DOHH2 (cell line): ENCODE measurements around the gene ENDOG.

Experiments used
- H3F3A ChIP-seq: fragments of 200-600 bp; sonication (generic), shearing (Covaris generic); 2 replicates; pipeline ENCODE4 v1.6.0; 2016; ENCODE audit warnings: antibody characterized with exemption, mild to moderate bottlenecking; ENCODE audit not compliant: control insufficient read depth, insufficient read depth
- H3K27ac ChIP-seq: fragments of 200-600 bp; sonication (generic); 2 replicates; pipeline ENCODE4 v1.5.1; 2014; ENCODE audit warnings: low read depth, mild to moderate bottlenecking, low read length, moderate library complexity
- H3K27me3 ChIP-seq: fragments of 200-600 bp; sonication (generic); 2 replicates; pipeline ENCODE4 v1.6.1; 2014; ENCODE audit warnings: mild to moderate bottlenecking, low read length, mixed read lengths; ENCODE audit not compliant: control insufficient read depth
- H3K36me3 ChIP-seq: fragments of 200-600 bp; sonication (generic); 2 replicates; pipeline ENCODE4 v1.6.1; 2014; ENCODE audit warnings: mild to moderate bottlenecking, low read length, moderate library complexity, mixed read lengths; ENCODE audit not compliant: control insufficient read depth
- H3K4me1 ChIP-seq: fragments of 200-600 bp; sonication (generic); 2 replicates; pipeline ENCODE4 v1.6.1; 2014; ENCODE audit warnings: mild to moderate bottlenecking, low read length, mixed read lengths; ENCODE audit not compliant: control insufficient read depth
- H3K4me2 ChIP-seq: fragments of 200-600 bp; sonication (generic); 2 replicates; pipeline ENCODE4 v1.6.0; 2014; ENCODE audit warnings: mild to moderate bottlenecking, low read length, moderate library complexity
- H3K4me3 ChIP-seq: fragments of 200-600 bp; sonication (generic); 2 replicates; pipeline ENCODE4 v1.5.1; 2014; ENCODE audit warnings: mild to moderate bottlenecking, low read length, mixed read lengths
- H3K79me2 ChIP-seq: fragments of 200-600 bp; sonication (generic); 2 replicates; pipeline ENCODE4 v1.6.1; 2014; ENCODE audit warnings: mild to moderate bottlenecking, low read length, mixed read lengths; ENCODE audit not compliant: control insufficient read depth
- H3K9me2 ChIP-seq: fragments of 200-600 bp; sonication (generic); replicated peaks from 2 replicates; pipeline ENCODE4 v1.6.1; 2014; ENCODE audit warnings: mild to moderate bottlenecking, low read length, mixed read lengths; ENCODE audit not compliant: control insufficient read depth
- H3K9me3 ChIP-seq: fragments of 200-600 bp; sonication (generic); 2 replicates; pipeline ENCODE4 v1.6.1; 2014; ENCODE audit warnings: antibody characterized with exemption, low read length, mixed read lengths; ENCODE audit not compliant: control insufficient read depth, insufficient read depth
- H4K20me1 ChIP-seq: fragments of 200-600 bp; sonication (generic); 2 replicates; pipeline ENCODE4 v1.6.0; 2014; ENCODE audit warnings: low read depth, mild to moderate bottlenecking, antibody characterized with exemption, low read length, moderate library complexity; ENCODE audit not compliant: control insufficient read depth, insufficient read depth
- EZH2phosphoT487 ChIP-seq: fragments of 200-600 bp; sonication (generic); IDR thresholded peaks from 2 replicates; pipeline ENCODE4 v1.6.1; 2017; ENCODE audit warnings: borderline replicate concordance, mild to moderate bottlenecking, antibody characterized with exemption, low read length, moderate library complexity, mixed read lengths
- TF ChIP-seq, protein P1 (sequence below): fragments of 200-600 bp; sonication (generic); IDR thresholded peaks from one replicate; pipeline ENCODE4 v1.5.1; 2014; ENCODE audit warnings: antibody characterized with exemption, mild to moderate bottlenecking, low read depth, low read length; ENCODE audit not compliant: poor library complexity, severe bottlenecking

ENDOG gene

DNA sequence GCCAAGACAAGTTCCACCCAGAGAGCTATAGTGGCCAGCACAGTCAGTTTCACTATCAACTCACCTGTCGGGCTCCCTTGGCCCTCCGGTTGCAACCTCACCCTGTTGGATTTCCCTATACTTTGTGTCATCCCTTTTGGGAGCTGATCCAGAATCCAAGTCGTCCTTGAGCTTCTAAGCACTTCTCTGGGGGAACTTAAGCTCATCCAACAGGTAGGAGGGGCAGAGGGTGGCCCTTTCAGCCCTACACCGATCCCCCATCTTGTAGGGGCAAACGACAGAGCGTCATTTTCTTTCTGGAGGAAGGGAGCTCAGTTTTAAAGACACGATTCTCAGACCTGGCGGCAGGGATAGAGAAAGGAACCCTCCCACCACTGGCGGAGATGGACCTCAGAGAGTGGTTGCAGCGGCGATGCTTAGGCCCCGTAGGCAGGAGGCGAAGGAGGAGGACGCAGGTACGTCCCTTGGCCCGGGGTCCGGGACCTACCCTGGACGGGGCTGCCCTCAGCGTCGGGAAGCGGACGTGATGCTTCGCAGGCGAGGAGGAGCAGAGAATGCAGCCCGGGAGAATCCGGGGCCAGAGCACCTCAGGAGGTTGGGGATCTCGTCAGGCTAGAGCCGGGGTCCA lies 47.1 kb upstream of the ENDOG start:
- no peaks in the 10 kb centered on the region for H3K27me3 ChIP-seq
- no peaks in the 10 kb centered on the region for H3K9me2 ChIP-seq
- no peaks in the 10 kb centered on the region for H4K20me1 ChIP-seq
- peaks cover 5% of the 10 kb centered on the region; the same call in 1 of the 2 replicates for H3F3A ChIP-seq
- peaks cover 20% of the 10 kb centered on the region for H3K79me2 ChIP-seq
- H3K4me2 ChIP-seq = peak overlapping the region; percentile 96
- no peaks in the 10 kb centered on the region; the same call in 1 of the 2 replicates for H3K36me3 ChIP-seq
- peak overlapping the region; percentile 84 for H3K4me3 ChIP-seq
- TF ChIP-seq EZH2phosphoT487 = no peak
- TF ChIP-seq, protein P1, sequence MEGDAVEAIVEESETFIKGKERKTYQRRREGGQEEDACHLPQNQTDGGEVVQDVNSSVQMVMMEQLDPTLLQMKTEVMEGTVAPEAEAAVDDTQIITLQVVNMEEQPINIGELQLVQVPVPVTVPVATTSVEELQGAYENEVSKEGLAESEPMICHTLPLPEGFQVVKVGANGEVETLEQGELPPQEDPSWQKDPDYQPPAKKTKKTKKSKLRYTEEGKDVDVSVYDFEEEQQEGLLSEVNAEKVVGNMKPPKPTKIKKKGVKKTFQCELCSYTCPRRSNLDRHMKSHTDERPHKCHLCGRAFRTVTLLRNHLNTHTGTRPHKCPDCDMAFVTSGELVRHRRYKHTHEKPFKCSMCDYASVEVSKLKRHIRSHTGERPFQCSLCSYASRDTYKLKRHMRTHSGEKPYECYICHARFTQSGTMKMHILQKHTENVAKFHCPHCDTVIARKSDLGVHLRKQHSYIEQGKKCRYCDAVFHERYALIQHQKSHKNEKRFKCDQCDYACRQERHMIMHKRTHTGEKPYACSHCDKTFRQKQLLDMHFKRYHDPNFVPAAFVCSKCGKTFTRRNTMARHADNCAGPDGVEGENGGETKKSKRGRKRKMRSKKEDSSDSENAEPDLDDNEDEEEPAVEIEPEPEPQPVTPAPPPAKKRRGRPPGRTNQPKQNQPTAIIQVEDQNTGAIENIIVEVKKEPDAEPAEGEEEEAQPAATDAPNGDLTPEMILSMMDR = no peak
- peak overlapping the region; percentile 74 for H3K27ac ChIP-seq
- H3K9me3 ChIP-seq = peaks cover 5% of the 10 kb centered on the region
- peaks cover 24% of the 10 kb centered on the region for H3K4me1 ChIP-seq

DNA sequence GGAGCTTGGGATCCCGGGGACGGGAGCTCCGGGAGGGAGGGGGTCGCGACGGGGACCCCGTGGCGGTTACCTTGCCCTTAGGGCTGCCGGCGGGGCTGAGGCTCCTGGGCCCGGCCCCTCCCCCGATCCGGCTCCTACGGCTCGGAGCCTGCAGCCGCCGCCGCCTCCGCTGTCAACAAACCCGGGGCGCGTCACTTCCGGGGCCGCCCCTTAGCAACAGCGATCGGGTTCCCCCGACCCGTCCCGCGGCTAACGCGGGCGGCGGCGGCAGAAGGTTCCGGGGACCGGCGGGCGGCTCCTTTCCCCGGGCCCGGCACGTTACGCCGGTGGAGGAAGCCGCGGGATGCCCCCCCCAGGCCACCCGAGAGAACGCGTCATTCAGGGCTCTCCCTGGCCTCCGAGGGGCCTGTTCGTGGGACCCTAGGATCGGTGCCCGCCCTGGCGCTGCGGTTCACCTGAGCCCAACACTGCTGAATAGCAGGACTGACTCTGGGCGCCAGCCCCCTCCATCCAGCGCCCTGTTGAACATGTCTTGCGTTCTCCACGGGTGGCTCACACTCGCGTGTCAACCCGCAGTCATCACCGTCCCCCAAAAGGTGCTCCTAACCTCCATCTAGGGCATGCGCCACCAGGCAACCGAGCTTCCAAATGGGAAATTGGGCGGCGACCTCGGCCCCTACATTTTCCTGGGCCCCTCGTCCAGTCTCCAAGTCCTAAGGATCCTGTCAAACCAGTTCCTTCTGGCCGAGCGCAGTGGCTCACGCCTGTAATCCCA lies 46.4 kb upstream of the ENDOG start, which contains the start of gene ZER1:
Gene ZER1 (minus strand): TSS at position 183 of the 775 bp plus-strand sequence. CDS start 16,362 bp downstream, outside the sequence.
- Histone ChIP-seq H3K27me3 (no peaks in the 10 kb centered on the region), H3K9me3 (peaks cover 8% of the 10 kb centered on the region), H3K36me3 (no peaks in the 10 kb centered on the region; the same call in 1 of the 2 replicates), H3K79me2 (peaks cover 20% of the 10 kb centered on the region), H4K20me1 (no peaks in the 10 kb centered on the region), H3K4me2 (peak within 1 kb of the TSS; percentile 96), H3K4me1 (peaks cover 30% of the 10 kb centered on the region), H3K27ac (peak within 1 kb of the TSS; percentile 74), H3K9me2 (no peaks in the 10 kb centered on the region), H3K4me3 (peak within 1 kb of the TSS; percentile 84), H3F3A (peaks cover 5% of the 10 kb centered on the region; the same call in 1 of the 2 replicates)
- TF ChIP-seq EZH2phosphoT487 = no peak
- TF ChIP-seq, protein P1 = no peak

DNA sequence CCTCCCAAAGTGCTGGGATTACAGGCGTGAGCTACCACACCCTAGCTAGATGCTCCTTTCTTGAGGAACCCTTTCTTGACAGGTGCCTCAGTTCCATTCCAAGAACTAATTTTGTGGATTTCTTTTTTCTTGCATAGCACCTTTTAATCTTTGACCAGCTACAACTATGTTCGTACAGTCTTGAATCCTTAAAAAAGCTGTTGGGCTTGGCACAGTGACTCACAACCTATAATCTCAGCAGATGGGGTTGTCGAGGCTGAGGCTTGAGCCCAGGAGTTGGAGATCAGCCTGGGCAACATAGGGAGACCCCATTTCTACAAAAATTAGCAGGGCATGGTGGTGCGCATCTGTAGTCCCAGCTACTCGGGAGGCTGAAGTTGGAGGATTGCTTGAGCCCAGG lies 45.3 kb upstream of the ENDOG start:
- H3K9me2 ChIP-seq = no peaks in the 10 kb centered on the region
- H3K27me3 ChIP-seq = no peaks in the 10 kb centered on the region
- no peaks in the 10 kb centered on the region for H3K36me3 ChIP-seq
- peaks cover 8% of the 10 kb centered on the region for H3K9me3 ChIP-seq
- H3F3A ChIP-seq = peaks cover 5% of the 10 kb centered on the region; the same call in 1 of the 2 replicates
- H3K79me2 ChIP-seq = peaks cover 20% of the 10 kb centered on the region
- no peak overlapping the region for H3K27ac ChIP-seq
- TF ChIP-seq EZH2phosphoT487 = no peak
- TF ChIP-seq, protein P1 = no peak
- peaks cover 41% of the 10 kb centered on the region for H3K4me1 ChIP-seq
- no peak overlapping the region for H3K4me3 ChIP-seq
- H3K4me2 ChIP-seq = peak overlapping the region; percentile 96; the same call in 1 of the 2 replicates
- no peaks in the 10 kb centered on the region for H4K20me1 ChIP-seq
